Measurements from ENCODE around the gene CERS2. TPM values are rescaled to one million over a fixed set of nuclear protein-coding genes. Genes with fewer than 3 reads are reported as not detected.

CERS2 gene
- total and polyA plus RNA-seq, 2 of the 4 experiments (the other 2 are of a cell fraction): 118 to 127 TPM

GRCh38 chr1:150970808-150971582 lies 3.6 kb downstream of the CERS2 start:
- Histone ChIP-seq H3K27me3 (ENCODE audit: control insufficient read depth, insufficient read depth, low read length) (no peaks in the 10 kb centered on the region), H2BK15ac (ENCODE audit: low read depth, low read length) (no peak overlapping the region), H2AK9ac (replicated peaks; ENCODE audit: low read depth, low read length, poor library complexity) (peak overlapping the region; percentile 43), H3K56ac (ENCODE audit: extremely low read depth, insufficient read depth, low read length) (no peak overlapping the region), H3K23ac (ENCODE audit: low read depth, low read length) (peak overlapping the region; percentile 34), H4K8ac (ENCODE audit: low read depth in 2 of 2, low read length in 2 of 2) (0 out of 4 replicates have a peak overlapping the region, but pooled peaks of 1 of the 2 experiments have one; percentile 4), H2BK20ac (ENCODE audit: low read depth, low read length) (no peak overlapping the region), H3K4me1 (ENCODE audit: control insufficient read depth, insufficient read depth, low read length) (peaks cover 31% of the 10 kb centered on the region), H2AFZ (replicated peaks; ENCODE audit: low read length, poor library complexity) (no peak overlapping the region), H2AK5ac (ENCODE audit: low read depth, low read length) (peak overlapping the region; percentile 27; the same call in 1 of the 2 replicates), H2BK120ac (ENCODE audit: low read depth, low read length) (no peak overlapping the region), H3K4me2 (ENCODE audit: low read depth, low read length) (peak overlapping the region; percentile 96), H4K91ac (ENCODE audit: insufficient read depth, low read depth, low read length) (0 out of 2 replicates have a peak overlapping the region, but pooled peaks have one; percentile 2), H3K14ac (replicated peaks; ENCODE audit: low read depth, low read length) (peak overlapping the region; percentile 27; the same call in 1 of the 2 replicates), H3K79me1 (ENCODE audit: low read depth in 1 of 2, low read length in 2 of 2) (peaks cover 29 to 77% of the 10 kb centered on the region in 2 experiments), H3K9ac (ENCODE audit: low read depth, low read length) (0 out of 2 replicates have a peak overlapping the region, but pooled peaks have one; percentile 4), H3K4ac (ENCODE audit: low read depth, low read length) (peak overlapping the region; percentile 18; the same call in 1 of the 2 replicates), H3K9me3 (ENCODE audit: control insufficient read depth, insufficient read depth, low read length) (no peaks in the 10 kb centered on the region), H2BK5ac (ENCODE audit: low read depth, low read length, poor library complexity, severe bottlenecking) (peak overlapping the region; percentile 74), H3K27ac (ENCODE audit: insufficient read depth, low read length) (peak overlapping the region; percentile 65), H3K36me3 (ENCODE audit: control insufficient read depth, insufficient read depth, low read length) (peaks cover 30% of the 10 kb centered on the region), H3K18ac (ENCODE audit: low read depth, low read length) (peak overlapping the region; percentile 1; the same call in 1 of the 2 replicates), H3K4me3 (ENCODE audit: insufficient read depth, low read depth, low read length) (no peak overlapping the region), H4K5ac (ENCODE audit: low read depth, low read length) (no peak overlapping the region), H4K20me1 (ENCODE audit: insufficient read depth, low read length) (peaks cover 71% of the 10 kb centered on the region), H3K9me1 (ENCODE audit: insufficient read depth, low read length) (peaks cover 39% of the 10 kb centered on the region)
- ChIA-PET CTCF (interaction anchor here (0.5 kb wide), 1 partner anchor 57 kb away, joined by 7 read pairs; no protein-coding TSS in a partner anchor), POLR2A (ENCODE audit: unreplicated experiment) (interaction anchor here (0.7 kb wide), 1 partner anchor 566 kb away, joined by 3 read pairs; no protein-coding TSS in a partner anchor)
- dilution Hi-C loops (cut with HindIII; ENCODE audit: low sequenced_read_pairs, unreplicated experiment) (no loop called here), intact Hi-C loops (cut with micrococcal nuclease) (no loop called here), in situ Hi-C loops (cut with MboI; ENCODE audit: low sequenced_read_pairs) (loop anchor here (10.0 kb wide), 1 partner anchor 64 kb away; the partner anchor contains the start of gene BNIPL)
- no TSS peak for BruUV-seq (replicated peaks)
- DNase-seq (peak; percentile 62), ATAC-seq (ENCODE audit: low read depth) (peak; percentile 13)
- no CpG with 5 or more reads among the region's 11 CpGs for WGBS, 2 experiments (ENCODE audit: extremely low coverage in 2 of 2, insufficient read length in 1 of 2)
- peak; percentile 67; the same call in 1 of the 2 replicates for TF ChIP-seq MXI1 (IDR thresholded peaks at IDR 0.05; ENCODE audit: borderline replicate concordance, low read depth, low read length)
- TF ChIP-seq SMC3 (IDR thresholded peaks at IDR 0.05; ENCODE audit: low read depth, low read length): no peak
- no peak for TF ChIP-seq NFE2L2 (IDR thresholded peaks at IDR 0.05; ENCODE audit: low read depth, low read length)
- no peak for TF ChIP-seq CHD1 (IDR thresholded peaks at IDR 0.05; ENCODE audit: low read depth, low read length)
- TF ChIP-seq MAZ (IDR thresholded peaks at IDR 0.05; ENCODE audit: borderline replicate concordance, low read depth, low read length): peak; percentile 78; the same call in 1 of the 2 replicates
- no peak for TF ChIP-seq RAD21 (IDR thresholded peaks at IDR 0.05; ENCODE audit: low read length)
- TF ChIP-seq CTCF (conservative IDR thresholded peaks at IDR 0.05; ENCODE audit: low read depth, low read length): no peak
- TF ChIP-seq CEBPB (IDR thresholded peaks at IDR 0.05; ENCODE audit: low read depth, low read length): peak; percentile 97
- no peak for TF ChIP-seq USF2 (IDR thresholded peaks at IDR 0.05; ENCODE audit: low read depth, low read length)
- no peak for TF ChIP-seq MAFK (IDR thresholded peaks at IDR 0.05; ENCODE audit: low read depth, low read length)
- no peak for TF ChIP-seq FOS (IDR thresholded peaks at IDR 0.05; ENCODE audit: low read depth, low read length)
- peak; percentile 44; the same call in 1 of the 2 replicates for TF ChIP-seq BHLHE40 (IDR thresholded peaks at IDR 0.05; ENCODE audit: low read depth, low read length)
- no peak for TF ChIP-seq RCOR1 (IDR thresholded peaks at IDR 0.05; ENCODE audit: insufficient replicate concordance, low read length)
